ENCODE measurements around the gene SLC16A12.

GRCh38 chr10:89547853-89548513 is 12.6 kb upstream of the SLC16A12 start:
- TF ChIP-seq CTCF (IDR thresholded peaks at IDR 0.05) = no peak
- no peak for TF ChIP-seq POLR2A (IDR thresholded peaks at IDR 0.05)
